ENCODE data around the gene ZNF12.

- TF ChIP-seq POLR2A (IDR thresholded peaks at IDR 0.05) (no peak), CTCF (IDR thresholded peaks at IDR 0.05 in 8 of 11, conservative IDR thresholded peaks at IDR 0.05 in 3 of 11) (no peak)
These were observed 64.4 kb downstream of the ZNF12 start for GRCh38 chr7:6642239-6642839.

Data from spleen (tissue), 7 donors.